MM.1S (cell line): ENCODE results near the gene STAU1.

ENCODE experiments used
- EZH2 ChIP-seq: fragments of 300-600 bp; sonication (generic); optimal IDR thresholded peaks from 2 replicates; pipeline ENCODE3; 2017; ENCODE audit warnings: low read depth, mild to moderate bottlenecking, antibody characterized with exemption, low read length, mixed read lengths
- EZH2phosphoT487 ChIP-seq: fragments of 300-600 bp; sonication (generic); IDR thresholded peaks from 2 replicates; pipeline ENCODE4 v1.6.1; 2018; ENCODE audit warnings: antibody characterized with exemption, low read length
- TF ChIP-seq, protein P1 (sequence below): fragments of 300-600 bp; sonication (generic); IDR thresholded peaks from 2 replicates; pipeline ENCODE4 v1.5.1; 2016; ENCODE audit warnings: antibody characterized with exemption, low read length, mixed read lengths

- TF ChIP-seq, protein P1, sequence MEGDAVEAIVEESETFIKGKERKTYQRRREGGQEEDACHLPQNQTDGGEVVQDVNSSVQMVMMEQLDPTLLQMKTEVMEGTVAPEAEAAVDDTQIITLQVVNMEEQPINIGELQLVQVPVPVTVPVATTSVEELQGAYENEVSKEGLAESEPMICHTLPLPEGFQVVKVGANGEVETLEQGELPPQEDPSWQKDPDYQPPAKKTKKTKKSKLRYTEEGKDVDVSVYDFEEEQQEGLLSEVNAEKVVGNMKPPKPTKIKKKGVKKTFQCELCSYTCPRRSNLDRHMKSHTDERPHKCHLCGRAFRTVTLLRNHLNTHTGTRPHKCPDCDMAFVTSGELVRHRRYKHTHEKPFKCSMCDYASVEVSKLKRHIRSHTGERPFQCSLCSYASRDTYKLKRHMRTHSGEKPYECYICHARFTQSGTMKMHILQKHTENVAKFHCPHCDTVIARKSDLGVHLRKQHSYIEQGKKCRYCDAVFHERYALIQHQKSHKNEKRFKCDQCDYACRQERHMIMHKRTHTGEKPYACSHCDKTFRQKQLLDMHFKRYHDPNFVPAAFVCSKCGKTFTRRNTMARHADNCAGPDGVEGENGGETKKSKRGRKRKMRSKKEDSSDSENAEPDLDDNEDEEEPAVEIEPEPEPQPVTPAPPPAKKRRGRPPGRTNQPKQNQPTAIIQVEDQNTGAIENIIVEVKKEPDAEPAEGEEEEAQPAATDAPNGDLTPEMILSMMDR: no peak
- TF ChIP-seq EZH2 (no peak), EZH2phosphoT487 (no peak)
Observed at GRCh38 chr20:49233226-49233625, 45.1 kb upstream of the STAU1 start.
